SH-SY5Y (cell line): Measurements from ENCODE around the gene TRIM46.

ENCODE experiments used
- GATA2 ChIP-seq: IDR thresholded peaks from 2 replicates; pipeline ENCODE4 v1.6.1; 2011; ENCODE audit warnings: mild to moderate bottlenecking, low read depth, low read length
- GATA3 ChIP-seq: IDR thresholded peaks from 2 replicates; pipeline ENCODE4 v1.6.1; 2011; ENCODE audit warnings: low read depth, mild to moderate bottlenecking, low read length, moderate library complexity

DNA sequence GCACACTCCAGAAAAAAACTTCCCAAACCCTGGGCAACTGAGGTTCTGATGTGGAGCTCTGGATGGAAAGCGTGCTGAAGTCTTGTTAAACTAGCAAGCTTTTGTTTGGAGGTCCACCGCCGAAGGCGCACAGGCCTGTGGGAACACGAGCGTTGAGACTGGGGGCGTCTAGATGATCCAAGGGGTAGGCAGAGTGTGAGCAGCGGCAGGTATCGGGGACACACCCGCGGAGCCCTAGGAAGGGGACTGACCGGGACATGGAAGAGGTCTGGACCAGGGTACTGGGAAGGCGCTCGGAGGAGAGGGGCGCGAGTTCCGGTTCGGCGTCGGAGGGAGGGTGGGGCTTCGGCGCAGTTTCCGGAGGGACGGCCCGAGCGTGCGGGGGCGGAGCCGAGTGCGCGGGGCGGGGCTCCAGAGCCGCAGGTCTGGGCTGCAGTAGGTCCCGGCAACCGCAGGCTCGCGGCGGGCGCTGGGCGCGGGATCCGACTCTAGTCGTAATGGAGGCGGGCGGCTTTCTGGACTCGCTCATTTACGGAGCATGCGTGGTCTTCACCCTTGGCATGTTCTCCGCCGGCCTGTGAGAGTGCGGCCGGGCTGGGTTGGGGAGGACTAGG is 38.1 kb upstream of the TRIM46 start, which contains the start of gene SLC50A1:
- TF ChIP-seq GATA2: no peak
- TF ChIP-seq GATA3: no peak
